HCT116 (cell line): ENCODE data around the gene FAM228A. TPM values are rescaled to one million over a fixed set of nuclear protein-coding genes. Genes with fewer than 3 reads are reported as not detected.

Experiments used
- ATAC-seq: fragments of 200-7000 bp; cut with Tn5 transposase; 2 replicates; pipeline ENCODE4 v1.9.1; 2020; ENCODE audit warnings: mild to moderate bottlenecking, moderate library complexity
- BruUV-seq: library from RNA; stranded (reverse); fragments of 400-500 nt; replicated peaks from 2 replicates; lab custom pipeline; 2021; lab: Mats Ljungman, UMichigan
- CTCF ChIA-PET: fragments of 300-600 bp; sonication (Branson Sonifier 250); formaldehyde crosslinking; loops from one replicate; lab custom pipeline; 2021; ENCODE audit warnings: antibody characterized with exemption; lab: Charles Lee
- POLR2A ChIA-PET: fragments of 300-600, 350-600 bp; sonication (Branson Sonifier 250); formaldehyde crosslinking; loops from one replicate; lab custom pipeline; 2021; ENCODE audit warnings: antibody characterized with exemption; lab: Charles Lee
- RAD21 ChIA-PET, 2 experiments: fragments of 300-600 bp; sonication (Branson Sonifier 250); formaldehyde crosslinking; loops; one replicate each; lab custom pipeline; 2023; ENCODE audit warnings: low total read pairs in 2 of 2; ENCODE audit not compliant: uncharacterized antibody in 2 of 2, unreplicated experiment in 2 of 2, low non-redundant PET in 1 of 2; lab: Charles Lee
- DNase-seq: peaks from one replicate; pipeline ENCODE4 v3.0.0-alpha.2; 2010; ENCODE audit warnings: low read depth, low spot score
- H2AFZ ChIP-seq: fragments of 200-600 bp; shearing (Covaris generic), sonication (generic); 2 replicates; pipeline ENCODE4 v1.6.1; 2017; ENCODE audit warnings: low read depth, mixed run types, mixed read lengths, antibody characterized with exemption, low read length; ENCODE audit not compliant: poor library complexity, severe bottlenecking
- H3K27ac ChIP-seq: 2 replicates; pipeline ENCODE4 v1.5.1; 2012; ENCODE audit warnings: low read depth, low read length
- H3K27me3 ChIP-seq: fragments of 200-600 bp; sonication (generic); 2 replicates; pipeline ENCODE4 v1.6.1; 2016; ENCODE audit warnings: mixed run types, low read length, mixed read lengths; ENCODE audit not compliant: insufficient read depth
- H3K36me3 ChIP-seq, 2 experiments: fragments of 200-500 bp in 1 of 2; fragments of 200-600 bp in 1 of 2; sonication (Bioruptor generic) in 1 of 2; sonication (generic) in 1 of 2; 2 replicates each; pipeline versions ENCODE4 v1.5.1 to v1.6.1; 2014 to 2016; ENCODE audit warnings: low read length in 2 of 2, inconsistent platforms in 1 of 2, mixed read lengths in 1 of 2, mixed run types in 1 of 2; ENCODE audit not compliant: insufficient read depth in 2 of 2, control insufficient read depth in 1 of 2
- H3K4me1 ChIP-seq, 2 experiments: fragments of 200-600 bp in 1 of 2; sonication (generic) in 1 of 2; 2 replicates each; pipeline versions ENCODE4 v1.5.1 to v1.6.1; 2012 to 2017; ENCODE audit warnings: low read length in 2 of 2, inconsistent platforms in 1 of 2, mild to moderate bottlenecking in 1 of 2, mixed read lengths in 1 of 2, mixed run types in 1 of 2, moderate library complexity in 1 of 2; ENCODE audit not compliant: insufficient read depth in 2 of 2, control insufficient read depth in 1 of 2
- H3K4me2 ChIP-seq: fragments of 200-600 bp; sonication (generic); 2 replicates; pipeline ENCODE4 v1.6.1; 2017; ENCODE audit warnings: mixed run types, low read length, mixed read lengths
- H3K4me3 ChIP-seq, 2 experiments: fragments of 200-600 bp in 1 of 2; sonication (generic) in 1 of 2; replicated peaks in 1 of 2; 2 replicates each; pipeline ENCODE4 v1.5.1; 2011 to 2016; ENCODE audit warnings: low read length in 2 of 2, control low read depth in 1 of 2, low read depth in 1 of 2, mild to moderate bottlenecking in 1 of 2, mixed read lengths in 1 of 2, mixed run types in 1 of 2
- H3K79me2 ChIP-seq: fragments of 200-600 bp; sonication (generic); 2 replicates; pipeline ENCODE4 v1.6.1; 2017; ENCODE audit warnings: mild to moderate bottlenecking, mixed run types, low read length, moderate library complexity, mixed read lengths; ENCODE audit not compliant: insufficient read depth
- H3K9ac ChIP-seq: fragments of 200-600 bp; sonication (generic); 2 replicates; pipeline ENCODE4 v1.6.1; 2016; ENCODE audit warnings: low read length, mixed read lengths
- H3K9me2 ChIP-seq: fragments of 200-600 bp; sonication (generic), shearing (Covaris generic); 2 replicates; pipeline ENCODE4 v1.6.1; 2017; ENCODE audit warnings: mixed run types, mild to moderate bottlenecking, moderate library complexity; ENCODE audit not compliant: insufficient read depth
- H3K9me3 ChIP-seq, 2 experiments: fragments of 200-500 bp in 1 of 2; fragments of 200-600 bp in 1 of 2; sonication (Bioruptor generic) in 1 of 2; sonication (generic) in 1 of 2; 2 replicates each; pipeline ENCODE4 v1.6.1; 2014 to 2017; ENCODE audit warnings: low read length in 2 of 2, mixed read lengths in 2 of 2, inconsistent platforms in 1 of 2, low read depth in 1 of 2, mild to moderate bottlenecking in 1 of 2, mixed run types in 1 of 2, moderate library complexity in 1 of 2; ENCODE audit not compliant: control insufficient read depth in 1 of 2, insufficient read depth in 1 of 2
- H4K20me1 ChIP-seq: fragments of 200-600 bp; sonication (generic), shearing (Covaris generic); 2 replicates; pipeline ENCODE4 v1.6.1; 2017; ENCODE audit warnings: mixed run types, mild to moderate bottlenecking, moderate library complexity; ENCODE audit not compliant: insufficient read depth
- CBX3 ChIP-seq: IDR thresholded peaks from 2 replicates; pipeline ENCODE4 v1.6.1; 2012; ENCODE audit warnings: low read depth
- CEBPB ChIP-seq: IDR thresholded peaks from 2 replicates; pipeline ENCODE4 v1.6.1; 2012; ENCODE audit warnings: low read depth
- EZH2 ChIP-seq: fragments of 200-600 bp; sonication (generic); IDR thresholded peaks from 2 replicates; pipeline ENCODE4 v1.6.1; 2017; ENCODE audit warnings: antibody characterized with exemption, mixed run types
- EZH2phosphoT487 ChIP-seq: fragments of 200-600 bp; IDR thresholded peaks from 2 replicates; pipeline ENCODE4 v1.6.1; 2018; ENCODE audit warnings: antibody characterized with exemption, borderline replicate concordance
- JUND ChIP-seq: IDR thresholded peaks from 2 replicates; pipeline ENCODE4 v1.6.1; 2012
- SIN3A ChIP-seq: IDR thresholded peaks from 2 replicates; pipeline ENCODE4 v1.6.1; 2012; ENCODE audit warnings: low read depth
- SP1 ChIP-seq: IDR thresholded peaks from 2 replicates; pipeline ENCODE4 v1.6.1; 2012; ENCODE audit warnings: low read depth
- SRF ChIP-seq: IDR thresholded peaks from 2 replicates; pipeline ENCODE4 v1.6.1; 2012; ENCODE audit warnings: low read depth
- ZFX ChIP-seq: fragments of 450-650 bp; IDR thresholded peaks from 2 replicates; pipeline ENCODE4 v1.6.1; 2017
- ZNF274 ChIP-seq: fragments of 200-500 bp; sonication (Bioruptor generic); IDR thresholded peaks from 2 replicates; pipeline ENCODE4 v1.6.1; 2014; ENCODE audit warnings: mild to moderate bottlenecking, low read depth, low read length, inconsistent platforms
- intact Hi-C: fragments of 100-400 bp; cut with micrococcal nuclease; formaldehyde crosslinking; loops from 2 replicates; pipeline ENCODE4 v1.10.0; 2022
- total RNA-seq: library from RNA; stranded (reverse); gene quantifications from one replicate; pipeline ENCODE4 v1.2.1, GENCODE V29; 2021; ENCODE audit not compliant: unreplicated experiment
- TF ChIP-seq, protein P1 (sequence below): IDR thresholded peaks from 2 replicates; pipeline ENCODE4 v1.6.1; 2012
- TF ChIP-seq, protein P2 (sequence below): IDR thresholded peaks from 2 replicates; pipeline ENCODE4 v1.6.1; 2012
- TF ChIP-seq, protein P3 (sequence below): IDR thresholded peaks from 2 replicates; pipeline ENCODE4 v1.6.1; 2011; ENCODE audit warnings: mild to moderate bottlenecking, low read length, moderate library complexity; ENCODE audit not compliant: insufficient replicate concordance; ENCODE audit errors: extremely low read depth

FAM228A gene
- total RNA-seq, 1 experiment from 2014 or later: not detected

DNA sequence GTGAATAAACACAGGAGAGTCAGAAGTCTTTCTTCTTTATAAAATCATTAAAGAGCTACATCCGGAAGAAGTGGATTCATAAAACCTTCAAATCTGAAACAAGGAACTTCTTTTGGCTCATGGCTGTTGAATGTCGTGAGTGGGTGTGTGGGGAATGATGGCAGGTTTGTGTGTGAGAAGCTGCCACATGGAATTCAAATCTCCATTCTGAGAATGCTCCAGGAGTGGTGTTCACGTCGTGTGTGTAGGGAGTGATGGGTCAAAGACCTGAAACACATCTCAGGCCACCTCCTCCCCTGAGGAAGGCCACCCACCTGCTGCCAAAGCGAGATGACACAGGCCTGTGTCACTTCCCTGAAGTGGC, 28.9 kb downstream of the FAM228A start:
- ChIA-PET POLR2A (no interaction called here), RAD21 (no interaction called here)
- H4K20me1 ChIP-seq: no peaks in the 10 kb centered on the region
- no peak for TF ChIP-seq CEBPB
- no peak for TF ChIP-seq EZH2
- TF ChIP-seq, protein P1, sequence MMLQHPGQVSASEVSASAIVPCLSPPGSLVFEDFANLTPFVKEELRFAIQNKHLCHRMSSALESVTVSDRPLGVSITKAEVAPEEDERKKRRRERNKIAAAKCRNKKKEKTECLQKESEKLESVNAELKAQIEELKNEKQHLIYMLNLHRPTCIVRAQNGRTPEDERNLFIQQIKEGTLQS: no peak
- TF ChIP-seq, all 23 proteins: peak for 0
- intact Hi-C loops: no loop called here
- no peaks in the 10 kb centered on the region for H3K9me3 ChIP-seq
- H3K36me3 ChIP-seq: no peaks in the 10 kb centered on the region
- H3K79me2 ChIP-seq: no peaks in the 10 kb centered on the region
- H3K4me1 ChIP-seq: no peaks in the 10 kb centered on the region
- H3K27ac ChIP-seq: no peak overlapping the region
- H3K9ac ChIP-seq: no peak overlapping the region
- no TSS peak for BruUV-seq
- H3K4me3 ChIP-seq: no peak overlapping the region
- DNase-seq (no peak), ATAC-seq (no peak)
- no peak overlapping the region for H2AFZ ChIP-seq
- no peak overlapping the region for H3K4me2 ChIP-seq
- CTCF ChIA-PET: no interaction called here
- no peaks in the 10 kb centered on the region for H3K27me3 ChIP-seq
- no peaks in the 10 kb centered on the region for H3K9me2 ChIP-seq

DNA sequence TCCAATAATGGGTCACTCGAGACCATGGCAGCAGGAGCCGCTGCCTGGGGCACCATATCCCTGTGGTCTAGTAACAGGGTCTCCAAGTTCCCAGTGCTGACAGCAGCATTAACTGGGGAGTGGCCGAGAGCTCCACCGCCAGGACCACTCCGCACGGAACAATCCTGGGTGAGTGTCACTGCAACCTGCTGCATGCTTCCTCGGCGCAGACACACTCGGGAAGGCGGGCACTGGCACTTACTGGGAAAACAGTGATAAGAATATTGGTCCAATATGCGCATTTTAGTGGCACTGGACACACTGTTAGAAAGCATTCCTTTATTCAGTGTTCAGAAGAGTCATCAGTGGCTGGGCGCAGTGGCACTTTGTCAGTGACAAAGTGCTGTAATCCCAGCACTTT, 29.7 kb downstream of the FAM228A start:
- ChIA-PET POLR2A (no interaction called here), RAD21 (no interaction called here), CTCF (no interaction called here)
- Histone ChIP-seq H3K27me3 (no peaks in the 10 kb centered on the region), H3K9ac (no peak overlapping the region), H4K20me1 (no peaks in the 10 kb centered on the region), H3K27ac (no peak overlapping the region), H3K79me2 (no peaks in the 10 kb centered on the region), H3K9me2 (no peaks in the 10 kb centered on the region), H3K36me3 (no peaks in the 10 kb centered on the region), H3K9me3 (no peaks in the 10 kb centered on the region), H3K4me1 (no peaks in the 10 kb centered on the region), H3K4me3 (no peak overlapping the region), H3K4me2 (no peak overlapping the region), H2AFZ (no peak overlapping the region)
- TF ChIP-seq, protein P2, sequence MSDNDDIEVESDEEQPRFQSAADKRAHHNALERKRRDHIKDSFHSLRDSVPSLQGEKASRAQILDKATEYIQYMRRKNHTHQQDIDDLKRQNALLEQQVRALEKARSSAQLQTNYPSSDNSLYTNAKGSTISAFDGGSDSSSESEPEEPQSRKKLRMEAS: no peak
- TF ChIP-seq SRF: no peak
- TF ChIP-seq, protein P1: no peak
- TF ChIP-seq, protein P3, sequence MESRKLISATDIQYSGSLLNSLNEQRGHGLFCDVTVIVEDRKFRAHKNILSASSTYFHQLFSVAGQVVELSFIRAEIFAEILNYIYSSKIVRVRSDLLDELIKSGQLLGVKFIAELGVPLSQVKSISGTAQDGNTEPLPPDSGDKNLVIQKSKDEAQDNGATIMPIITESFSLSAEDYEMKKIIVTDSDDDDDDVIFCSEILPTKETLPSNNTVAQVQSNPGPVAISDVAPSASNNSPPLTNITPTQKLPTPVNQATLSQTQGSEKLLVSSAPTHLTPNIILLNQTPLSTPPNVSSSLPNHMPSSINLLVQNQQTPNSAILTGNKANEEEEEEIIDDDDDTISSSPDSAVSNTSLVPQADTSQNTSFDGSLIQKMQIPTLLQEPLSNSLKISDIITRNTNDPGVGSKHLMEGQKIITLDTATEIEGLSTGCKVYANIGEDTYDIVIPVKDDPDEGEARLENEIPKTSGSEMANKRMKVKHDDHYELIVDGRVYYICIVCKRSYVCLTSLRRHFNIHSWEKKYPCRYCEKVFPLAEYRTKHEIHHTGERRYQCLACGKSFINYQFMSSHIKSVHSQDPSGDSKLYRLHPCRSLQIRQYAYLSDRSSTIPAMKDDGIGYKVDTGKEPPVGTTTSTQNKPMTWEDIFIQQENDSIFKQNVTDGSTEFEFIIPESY: no peak
- no peak for TF ChIP-seq SIN3A
- no peak for TF ChIP-seq JUND
- no peak for TF ChIP-seq SP1
- TF ChIP-seq ZFX: no peak
- TF ChIP-seq CBX3: no peak
- no peak for TF ChIP-seq ZNF274
- no peak for TF ChIP-seq EZH2phosphoT487
- ATAC-seq (no peak), DNase-seq (no peak)
- BruUV-seq: no TSS peak
- intact Hi-C loops: no loop called here
